ENCODE results near the gene TUSC2. TPM values are rescaled to one million over a fixed set of nuclear protein-coding genes. Genes with fewer than 3 reads are reported as not detected.

Gene TUSC2
- total and polyA plus RNA-seq, 9 of the 15 experiments (the other 6 are each of a cell fraction or from before 2014, with no cell fraction given): 2.8 to 67.5 (median 25.8) TPM

DNA sequence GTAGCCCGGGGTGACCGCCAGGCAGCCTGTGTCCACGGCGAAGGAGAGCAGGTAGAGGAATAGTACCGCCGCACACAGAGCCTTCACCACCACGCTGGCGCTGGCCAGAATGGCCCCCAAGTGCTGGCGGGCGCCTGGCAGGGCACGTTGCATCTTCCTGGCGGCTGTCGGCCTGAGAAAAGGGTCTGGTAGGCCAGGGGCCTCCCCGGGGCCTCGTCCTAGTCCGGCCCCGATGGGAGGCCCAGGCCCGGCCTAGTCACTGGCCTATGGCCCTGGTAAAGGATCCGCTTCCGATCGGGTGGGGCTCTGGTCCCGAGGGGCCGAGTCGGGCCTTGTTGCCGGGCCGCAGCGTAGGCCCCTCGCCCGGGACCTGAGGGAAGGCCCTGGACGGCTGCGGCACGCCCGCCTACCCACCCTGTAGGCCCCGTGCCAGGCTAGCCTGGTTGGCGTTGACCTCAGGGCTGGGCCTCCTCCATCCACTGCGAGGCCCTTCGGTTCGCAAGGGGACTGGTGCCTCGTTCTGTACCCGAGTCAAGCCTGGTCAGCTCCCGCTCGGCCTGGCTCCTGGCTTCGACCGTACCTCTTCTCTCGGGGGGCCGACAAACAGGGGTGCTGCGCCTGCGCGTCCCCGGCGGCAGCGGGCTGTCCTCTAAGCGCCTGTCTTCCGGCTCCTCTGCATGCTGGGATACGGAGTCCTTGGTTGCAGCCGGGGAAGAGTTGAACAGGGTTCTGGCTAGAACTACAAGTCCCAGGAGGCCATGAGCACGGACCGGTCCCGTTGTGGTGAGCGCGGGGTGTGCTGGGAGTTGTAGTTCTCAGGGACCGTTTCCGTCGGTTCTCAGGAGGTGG, 31.1 kb upstream of the TUSC2 start, which contains the start of gene TMEM115 (continued):
- TF ChIP-seq MNT (conservative IDR thresholded peaks at IDR 0.05): peak in 1 of 2 experiments; percentile 72; a peak in 3 of 4 replicates
- TF ChIP-seq, protein P1, sequence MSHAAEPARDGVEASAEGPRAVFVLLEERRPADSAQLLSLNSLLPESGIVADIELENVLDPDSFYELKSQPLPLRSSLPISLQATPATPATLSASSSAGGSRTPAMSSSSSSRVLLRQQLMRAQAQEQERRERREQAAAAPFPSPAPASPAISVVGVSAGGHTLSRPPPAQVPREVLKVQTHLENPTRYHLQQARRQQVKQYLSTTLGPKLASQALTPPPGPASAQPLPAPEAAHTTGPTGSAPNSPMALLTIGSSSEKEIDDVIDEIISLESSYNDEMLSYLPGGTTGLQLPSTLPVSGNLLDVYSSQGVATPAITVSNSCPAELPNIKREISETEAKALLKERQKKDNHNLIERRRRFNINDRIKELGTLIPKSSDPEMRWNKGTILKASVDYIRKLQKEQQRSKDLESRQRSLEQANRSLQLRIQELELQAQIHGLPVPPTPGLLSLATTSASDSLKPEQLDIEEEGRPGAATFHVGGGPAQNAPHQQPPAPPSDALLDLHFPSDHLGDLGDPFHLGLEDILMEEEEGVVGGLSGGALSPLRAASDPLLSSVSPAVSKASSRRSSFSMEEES (CRISPR knock-in tag; IDR thresholded peaks at IDR 0.05): no peak
- TF ChIP-seq CBX1 (IDR thresholded peaks at IDR 0.05; ENCODE audit: low read depth): no peak
- peak; percentile 96 for TF ChIP-seq CREM (IDR thresholded peaks at IDR 0.05; ENCODE audit: low read depth)
- TF ChIP-seq NBN (IDR thresholded peaks at IDR 0.05; ENCODE audit: low read depth): no peak
- TF ChIP-seq ATF7 (IDR thresholded peaks at IDR 0.05): peak; percentile 64
- peak; percentile 71; the same call in 1 of the 2 replicates for TF ChIP-seq ELF2 (CRISPR knock-in tag; IDR thresholded peaks at IDR 0.05)
- TF ChIP-seq SIX5 (IDR thresholded peaks at IDR 0.05; ENCODE audit: borderline replicate concordance in 1 of 2, insufficient read depth in 1 of 2, low read depth in 1 of 2, low read length in 2 of 2): peak; percentile 99
- no peak; the same call in 1 of the 2 replicates for TF ChIP-seq NFE2 (IDR thresholded peaks at IDR 0.05; ENCODE audit: low read depth)
- peak; percentile 67 for TF ChIP-seq JUN (IDR thresholded peaks at IDR 0.05; ENCODE audit: borderline replicate concordance, low read depth, low read length)
- TF ChIP-seq JUN (CRISPR knock-in tag; IDR thresholded peaks at IDR 0.05; ENCODE audit: borderline replicate concordance): no peak
- TF ChIP-seq KAT7 (CRISPR knock-in tag; IDR thresholded peaks at IDR 0.05; ENCODE audit: borderline replicate concordance): peak; percentile 64; the same call in 1 of the 2 replicates
- TF ChIP-seq, protein P2, sequence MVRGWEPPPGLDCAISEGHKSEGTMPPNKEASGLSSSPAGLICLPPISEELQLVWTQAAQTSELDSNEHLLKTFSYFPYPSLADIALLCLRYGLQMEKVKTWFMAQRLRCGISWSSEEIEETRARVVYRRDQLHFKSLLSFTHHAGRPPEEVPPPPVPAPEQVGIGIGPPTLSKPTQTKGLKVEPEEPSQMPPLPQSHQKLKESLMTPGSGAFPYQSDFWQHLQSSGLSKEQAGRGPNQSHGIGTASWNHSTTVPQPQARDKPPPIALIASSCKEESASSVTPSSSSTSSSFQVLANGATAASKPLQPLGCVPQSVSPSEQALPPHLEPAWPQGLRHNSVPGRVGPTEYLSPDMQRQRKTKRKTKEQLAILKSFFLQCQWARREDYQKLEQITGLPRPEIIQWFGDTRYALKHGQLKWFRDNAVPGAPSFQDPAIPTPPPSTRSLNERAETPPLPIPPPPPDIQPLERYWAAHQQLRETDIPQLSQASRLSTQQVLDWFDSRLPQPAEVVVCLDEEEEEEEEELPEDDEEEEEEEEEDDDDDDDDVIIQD (CRISPR knock-in tag; IDR thresholded peaks at IDR 0.05): no peak
- TF ChIP-seq ZNF217 (CRISPR knock-in tag; IDR thresholded peaks at IDR 0.05): no peak
- no peak for TF ChIP-seq NCOA2 (IDR thresholded peaks at IDR 0.05; ENCODE audit: partially characterized antibody in 2 of 2)
- TF ChIP-seq RBM39 (optimal IDR thresholded peaks at IDR 0.05; ENCODE audit: low read depth, low read length): no peak
- TF ChIP-seq GTF2A2 (tag; IDR thresholded peaks at IDR 0.05): no peak
- no peak for TF ChIP-seq ARID2 (IDR thresholded peaks at IDR 0.05)
- TF ChIP-seq TGIF2 (CRISPR knock-in tag; IDR thresholded peaks at IDR 0.05): no peak
- 0 out of 2 replicates have a peak, but pooled peaks have one; percentile 3 for TF ChIP-seq BHLHE40 (IDR thresholded peaks at IDR 0.05; ENCODE audit: low read length)
- no peak for TF ChIP-seq NEUROD1 (IDR thresholded peaks at IDR 0.05; ENCODE audit: borderline replicate concordance, low read depth, low read length, partially characterized antibody)
- no peak for TF ChIP-seq ZSCAN29 (IDR thresholded peaks at IDR 0.05)
- no peak for TF ChIP-seq SRSF1 (IDR thresholded peaks at IDR 0.05; ENCODE audit: low read depth, low read length)
- peak; percentile 59; the same call in 1 of the 2 replicates for TF ChIP-seq SMAD3 (CRISPR knock-in tag; conservative IDR thresholded peaks at IDR 0.05)
- TF ChIP-seq EP400 (IDR thresholded peaks at IDR 0.05): peak; percentile 37; the same call in 1 of the 2 replicates
